GM19467 (cell line): Measurements from ENCODE around the gene STEEP1.
"Not testable (repeated sequence)": the region's sequence is repeated elsewhere in the genome, so short reads cannot be mapped to it uniquely, and the experiment has no call there.

Experiments
- ATAC-seq: cut with Tn5 transposase; IDR thresholded peaks from one replicate; pipeline ENCODE4 v1.9.1; 2021; ENCODE audit warnings: mild to moderate bottlenecking, moderate library complexity; ENCODE audit not compliant: unreplicated experiment

STEEP1 gene

GRCh38 chrX:119537487-119537886, 27.7 kb downstream of the STEEP1 start:
- ATAC-seq = no peak

- ATAC-seq = no peak
Measured at GRCh38 chrX:119529345-119530276, 35.6 kb downstream of the STEEP1 start.

- no peak for ATAC-seq
Measured at GRCh38 chrX:119523664-119524184, 41.5 kb downstream of the STEEP1 start.

GRCh38 chrX:119521246-119521645, 44.0 kb downstream of the STEEP1 start:
- no peak for ATAC-seq

GRCh38 chrX:119518371-119518770, 46.8 kb downstream of the STEEP1 start:
- ATAC-seq = no peak

GRCh38 chrX:119516157-119516702, 49.0 kb downstream of the STEEP1 start:
- peak; percentile 74 for ATAC-seq

- peak; percentile 66 for ATAC-seq
Measured at GRCh38 chrX:119512146-119512800, 52.9 kb downstream of the STEEP1 start.

- no peak for ATAC-seq
Measured at GRCh38 chrX:119507206-119507605, 58.0 kb downstream of the STEEP1 start.

- no peak for ATAC-seq
Measured at GRCh38 chrX:119505945-119506344, 59.3 kb downstream of the STEEP1 start.

GRCh38 chrX:119505145-119505544, 60.1 kb downstream of the STEEP1 start:
- not testable (repeated sequence) for ATAC-seq

- no peak for ATAC-seq
Measured at GRCh38 chrX:119503484-119503861, 61.7 kb downstream of the STEEP1 start.

GRCh38 chrX:119502727-119503483, 62.3 kb downstream of the STEEP1 start:
- ATAC-seq = no peak

GRCh38 chrX:119501511-119502148, 63.6 kb downstream of the STEEP1 start:
- ATAC-seq = no peak

GRCh38 chrX:119500061-119500800, 65.0 kb downstream of the STEEP1 start:
- no peak for ATAC-seq

- ATAC-seq = no peak
Measured at GRCh38 chrX:119497185-119497584, 68.0 kb downstream of the STEEP1 start.

- ATAC-seq = no peak
Measured at GRCh38 chrX:119495734-119496726, 69.2 kb downstream of the STEEP1 start.

GRCh38 chrX:119493851-119494495, 71.2 kb downstream of the STEEP1 start:
- ATAC-seq = not testable (repeated sequence)

- ATAC-seq = no peak
Measured at GRCh38 chrX:119492463-119492862, 72.7 kb downstream of the STEEP1 start.
